DLD1 (cell line): ENCODE data around the gene TRIP4.

Source experiments
- in situ Hi-C: cut with HindIII; loops from 2 replicates; pipeline ENCODE4 v1.10.0; 2017; ENCODE audit warnings: low sequenced_read_pairs

TRIP4 gene

DNA sequence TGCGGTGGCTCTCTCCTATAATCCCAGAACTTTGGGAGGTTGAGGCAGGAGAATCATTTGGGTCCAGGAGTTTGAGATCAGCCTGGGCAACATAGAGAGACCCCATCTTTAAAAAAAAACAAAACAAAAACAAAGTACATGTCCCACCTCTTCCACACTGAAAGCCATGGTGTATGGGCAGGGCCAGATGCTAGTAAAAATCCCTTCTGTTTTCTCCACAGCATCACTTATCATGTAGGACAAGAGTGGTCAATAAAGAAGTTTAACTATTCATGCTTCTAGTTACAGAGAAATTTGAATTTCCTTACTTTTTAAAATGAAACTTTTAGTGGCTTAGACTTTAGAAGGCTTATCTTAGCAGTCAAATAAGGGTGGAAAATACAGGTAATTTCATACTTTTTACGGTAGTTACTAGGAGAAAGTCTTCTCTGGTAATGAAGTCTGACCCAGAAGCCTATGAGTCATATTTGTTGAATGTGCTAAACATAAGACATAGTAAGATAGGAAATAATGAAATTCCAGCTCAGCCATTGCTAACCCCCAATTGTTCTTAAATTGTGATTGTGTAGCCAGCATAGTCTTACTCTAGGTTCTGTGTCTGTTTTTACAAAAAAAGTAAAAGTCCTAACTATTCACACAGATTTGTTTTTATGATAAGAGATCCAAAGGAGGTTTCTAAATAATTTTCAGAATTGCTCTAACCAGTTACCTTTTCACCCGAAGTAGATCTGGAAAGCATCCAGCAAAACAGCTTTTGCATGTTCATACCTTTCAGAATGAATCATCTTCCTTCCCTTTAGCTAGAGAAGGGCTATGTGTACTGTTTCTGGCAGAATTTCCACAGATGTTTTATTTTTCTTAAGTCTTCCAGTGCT, 56.3 kb downstream of the TRIP4 start:
- in situ Hi-C loops: loop anchor here (25.0 kb wide), 1 partner anchor 243 kb away; no protein-coding TSS in a partner anchor

DNA sequence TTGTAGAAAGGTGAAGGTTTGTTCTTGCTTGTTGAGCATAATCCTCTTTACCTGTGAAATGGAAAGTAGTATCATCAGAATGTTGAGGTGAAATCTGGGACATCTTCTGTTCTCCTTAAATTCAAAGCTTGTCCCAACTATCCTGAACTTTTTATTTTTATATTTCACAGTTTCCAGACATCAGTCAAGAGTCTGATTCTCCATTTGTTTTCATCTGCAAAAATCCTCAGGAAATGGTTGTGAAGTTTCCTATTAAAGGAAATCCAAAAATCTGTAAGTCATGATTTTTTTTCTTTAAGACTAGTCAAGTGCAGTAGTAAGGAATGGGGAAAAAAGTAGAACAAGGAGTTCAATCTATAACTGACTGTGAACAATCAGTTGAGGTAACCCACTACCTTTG, 57.2 kb downstream of the TRIP4 start:
- in situ Hi-C loops: loop anchor here (25.0 kb wide), 1 partner anchor 242 kb away; no protein-coding TSS in a partner anchor

DNA sequence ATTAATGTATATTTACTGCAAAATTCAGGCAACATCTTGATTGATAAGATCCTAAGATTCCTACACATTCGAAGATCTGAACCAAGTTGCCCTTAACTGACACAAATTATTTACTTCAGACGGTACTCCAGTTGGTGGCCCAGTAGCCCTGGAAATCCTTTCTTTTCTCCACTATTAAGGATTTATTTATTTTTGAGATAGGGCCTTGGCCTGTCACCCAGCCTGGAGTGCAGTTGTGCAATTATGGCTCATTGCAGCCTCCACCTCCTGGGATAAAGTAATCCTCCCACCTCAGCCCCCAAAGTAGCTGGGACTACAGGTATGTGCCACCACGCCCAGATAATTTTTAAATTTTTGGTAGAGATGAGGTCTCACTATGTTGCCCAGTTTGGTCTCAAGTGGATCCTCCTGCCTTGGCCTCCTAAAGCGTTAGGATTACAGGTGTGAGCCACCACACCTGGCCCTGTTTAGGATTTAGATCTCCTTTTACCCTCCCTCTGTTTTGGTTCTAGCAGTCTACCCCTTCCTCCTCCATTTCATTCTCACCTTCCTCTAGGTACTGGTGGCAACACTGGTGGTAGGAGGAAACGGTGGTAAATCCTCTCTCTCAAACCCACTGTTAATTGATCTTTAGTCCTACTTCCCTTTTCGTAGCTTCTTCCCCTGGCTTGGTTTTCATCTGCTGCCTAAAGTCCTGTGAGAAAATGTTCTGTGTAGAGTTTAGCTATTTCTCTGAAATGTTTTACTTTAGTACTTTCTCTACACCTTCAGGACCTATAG, 60.1 kb downstream of the TRIP4 start:
- in situ Hi-C loops: loop anchor here (25.0 kb wide), 1 partner anchor 240 kb away; no protein-coding TSS in a partner anchor

DNA sequence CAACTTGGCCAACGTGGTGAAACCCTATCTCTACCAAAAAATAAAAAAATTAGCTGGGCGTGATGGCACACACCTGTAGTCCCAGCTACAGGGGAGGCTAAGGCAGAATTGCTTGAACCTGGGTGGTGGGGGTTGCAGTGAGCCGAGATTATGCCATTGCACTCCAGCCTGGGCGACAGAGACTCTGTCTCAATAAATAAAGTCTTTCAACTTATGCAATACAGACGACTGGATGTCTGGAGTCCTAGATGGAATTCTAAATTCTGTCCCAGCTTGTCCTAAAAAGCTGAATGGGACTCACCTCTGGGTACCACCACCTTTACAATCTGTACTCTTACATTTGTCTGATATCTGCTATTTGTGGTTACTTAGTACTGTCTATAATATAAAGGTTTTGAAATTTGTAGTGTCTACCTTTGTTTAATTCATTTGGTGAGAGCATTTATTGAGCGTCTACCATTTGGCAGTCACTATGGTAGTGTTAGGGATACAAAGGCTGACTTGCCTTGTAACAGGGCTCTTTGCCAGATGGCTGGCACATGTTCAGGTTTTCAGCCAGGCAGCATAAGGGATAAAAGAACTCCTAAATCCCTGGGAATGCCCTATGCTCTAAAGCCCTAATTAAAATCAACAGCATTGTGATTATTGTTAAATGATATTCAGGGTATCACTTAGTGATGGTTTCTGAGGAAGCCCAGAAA, 65.5 kb downstream of the TRIP4 start:
- in situ Hi-C loops: no loop called here

DNA sequence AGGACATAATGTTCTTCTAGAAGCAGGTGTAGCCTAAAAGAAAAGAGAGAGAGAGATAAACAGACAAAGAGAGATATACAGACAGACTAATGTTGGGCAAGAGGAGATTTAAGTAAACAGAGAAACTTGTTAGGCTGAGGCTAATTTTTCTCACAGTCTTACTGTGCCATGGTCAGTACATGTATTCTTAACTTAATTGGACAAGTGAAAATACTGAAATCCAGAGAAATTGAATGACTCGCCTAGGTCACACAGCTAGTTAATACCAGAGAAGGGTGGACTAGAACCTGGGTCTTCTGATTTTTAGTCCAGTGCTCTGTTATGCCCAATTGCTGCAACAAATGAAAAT, 66.0 kb downstream of the TRIP4 start:
- in situ Hi-C loops: no loop called here

DNA sequence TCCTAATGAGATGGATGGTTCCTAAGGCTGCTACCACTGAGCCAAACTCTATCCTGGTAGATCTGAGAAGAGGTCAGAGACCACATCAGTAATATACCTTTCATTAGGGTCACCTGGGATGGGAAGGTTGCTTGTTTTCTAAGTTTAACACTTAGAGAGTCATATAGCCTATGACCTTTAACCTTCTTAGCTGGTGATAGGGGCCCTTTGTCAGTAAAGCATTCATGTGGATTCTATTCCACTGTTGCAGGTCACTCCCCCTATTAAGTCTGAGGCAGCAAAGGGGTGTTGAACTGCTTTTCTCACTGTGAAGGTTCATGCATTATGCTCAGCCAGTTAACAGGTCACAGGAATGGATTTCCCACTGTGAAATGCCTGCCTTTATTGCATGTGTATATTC, 66.6 kb downstream of the TRIP4 start:
- in situ Hi-C loops: no loop called here

DNA sequence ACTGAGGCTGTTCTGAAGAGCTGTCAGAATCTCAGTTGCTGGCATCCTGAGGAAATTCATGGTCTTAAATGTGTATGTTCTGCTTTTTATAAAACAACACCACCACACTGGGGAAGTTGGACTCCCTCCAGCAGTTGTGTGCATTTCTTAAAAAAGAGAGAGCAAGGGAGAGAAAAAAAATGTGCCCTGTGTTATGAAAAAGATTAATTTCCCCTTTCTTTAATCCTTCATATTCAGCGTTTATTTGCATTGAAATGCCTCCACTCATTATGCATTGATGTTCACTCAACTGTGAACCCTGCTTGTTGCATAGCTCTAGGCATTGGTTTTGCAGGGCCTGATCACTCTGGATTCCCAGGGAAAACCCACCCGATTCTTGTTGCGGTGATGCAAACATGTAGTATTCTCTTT, 68.3 kb downstream of the TRIP4 start:
- in situ Hi-C loops: no loop called here

DNA sequence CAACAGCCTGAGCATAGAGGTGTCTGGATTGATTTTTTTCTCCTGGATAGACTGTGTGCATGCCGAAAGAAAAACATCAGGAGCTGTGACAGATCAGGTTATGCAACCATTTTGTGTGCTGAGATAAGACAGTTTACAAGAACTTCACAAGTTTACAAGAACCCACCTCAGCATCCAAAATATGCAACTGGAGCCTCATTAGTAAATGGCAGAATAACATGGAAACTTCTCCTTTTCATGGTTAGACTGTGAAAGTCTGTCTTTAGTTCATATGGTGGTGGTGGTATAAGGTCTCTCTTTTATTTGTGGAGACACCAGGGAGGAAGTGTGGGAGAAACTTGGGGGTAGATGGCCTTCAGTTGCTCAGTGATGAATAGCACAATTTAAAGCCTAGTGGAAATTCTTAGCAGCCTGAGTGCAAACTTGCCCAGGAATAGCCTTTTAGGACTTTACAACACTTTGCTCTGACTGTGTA, 69.0 kb downstream of the TRIP4 start:
- in situ Hi-C loops: no loop called here

DNA sequence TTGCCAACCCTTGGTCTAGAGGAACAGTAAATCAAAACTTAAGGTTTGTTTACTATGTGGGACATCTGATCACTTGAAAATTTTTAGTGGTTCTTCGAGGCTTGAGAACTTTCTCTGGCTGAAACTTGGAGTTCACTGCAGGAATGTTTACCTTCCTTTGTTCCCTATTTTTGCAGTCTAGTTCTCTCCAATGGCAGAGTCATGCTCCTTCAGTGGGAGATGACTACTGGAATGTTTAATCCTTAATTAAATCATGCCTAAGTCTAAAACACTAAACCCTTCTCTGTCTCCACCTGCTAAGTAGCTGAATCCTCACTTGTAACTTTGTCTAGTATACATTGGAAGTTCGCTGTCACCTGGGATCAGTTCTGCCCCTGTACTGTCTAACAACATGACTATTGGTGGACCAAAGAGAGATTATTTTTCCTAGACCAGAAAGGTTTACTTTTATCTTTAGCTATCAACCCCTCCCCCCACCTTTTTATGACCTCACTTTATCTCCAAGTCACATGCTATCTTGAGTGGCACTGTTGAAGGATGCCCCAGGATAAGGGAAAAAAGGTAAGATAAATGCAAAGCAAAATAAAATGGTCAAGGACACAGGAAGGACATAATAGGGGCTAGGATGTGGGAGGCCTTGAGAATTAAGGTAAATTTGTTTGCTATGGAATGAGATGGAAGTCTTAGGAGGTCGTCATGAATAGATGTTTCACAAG, 71.6 kb downstream of the TRIP4 start:
- in situ Hi-C loops: no loop called here

DNA sequence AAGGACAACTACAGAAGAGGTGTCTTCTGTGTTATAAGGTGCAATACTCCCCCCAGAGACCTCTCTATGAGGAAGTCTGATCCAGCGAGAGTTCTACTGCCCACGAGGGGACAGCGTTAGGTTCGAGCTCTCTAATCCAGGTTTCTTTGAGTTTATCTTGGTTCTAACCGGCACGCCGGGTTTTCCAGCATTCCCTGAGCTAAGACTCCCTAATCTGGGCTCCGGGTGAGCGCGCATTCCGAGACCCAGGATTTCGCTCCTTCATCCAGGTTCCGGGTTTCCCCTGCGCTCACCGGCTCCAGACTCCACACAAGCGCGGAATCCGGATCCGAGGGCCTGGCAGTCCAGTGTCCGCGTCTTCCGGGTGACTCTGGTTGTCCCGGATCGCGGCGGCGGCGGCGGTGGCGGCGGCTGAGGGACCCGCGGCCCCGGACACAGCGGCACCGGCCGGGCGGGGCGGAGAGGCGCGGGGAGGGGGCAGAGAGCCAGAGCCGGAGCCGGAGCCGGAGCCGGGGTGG, 72.6 kb downstream of the TRIP4 start, which contains the start of gene ZNF609:
ZNF609 (plus strand) TSS at position 373 of the 518 bp plus-strand sequence. CDS start 38,842 bp downstream, outside the sequence.
- in situ Hi-C loops: no loop called here

DNA sequence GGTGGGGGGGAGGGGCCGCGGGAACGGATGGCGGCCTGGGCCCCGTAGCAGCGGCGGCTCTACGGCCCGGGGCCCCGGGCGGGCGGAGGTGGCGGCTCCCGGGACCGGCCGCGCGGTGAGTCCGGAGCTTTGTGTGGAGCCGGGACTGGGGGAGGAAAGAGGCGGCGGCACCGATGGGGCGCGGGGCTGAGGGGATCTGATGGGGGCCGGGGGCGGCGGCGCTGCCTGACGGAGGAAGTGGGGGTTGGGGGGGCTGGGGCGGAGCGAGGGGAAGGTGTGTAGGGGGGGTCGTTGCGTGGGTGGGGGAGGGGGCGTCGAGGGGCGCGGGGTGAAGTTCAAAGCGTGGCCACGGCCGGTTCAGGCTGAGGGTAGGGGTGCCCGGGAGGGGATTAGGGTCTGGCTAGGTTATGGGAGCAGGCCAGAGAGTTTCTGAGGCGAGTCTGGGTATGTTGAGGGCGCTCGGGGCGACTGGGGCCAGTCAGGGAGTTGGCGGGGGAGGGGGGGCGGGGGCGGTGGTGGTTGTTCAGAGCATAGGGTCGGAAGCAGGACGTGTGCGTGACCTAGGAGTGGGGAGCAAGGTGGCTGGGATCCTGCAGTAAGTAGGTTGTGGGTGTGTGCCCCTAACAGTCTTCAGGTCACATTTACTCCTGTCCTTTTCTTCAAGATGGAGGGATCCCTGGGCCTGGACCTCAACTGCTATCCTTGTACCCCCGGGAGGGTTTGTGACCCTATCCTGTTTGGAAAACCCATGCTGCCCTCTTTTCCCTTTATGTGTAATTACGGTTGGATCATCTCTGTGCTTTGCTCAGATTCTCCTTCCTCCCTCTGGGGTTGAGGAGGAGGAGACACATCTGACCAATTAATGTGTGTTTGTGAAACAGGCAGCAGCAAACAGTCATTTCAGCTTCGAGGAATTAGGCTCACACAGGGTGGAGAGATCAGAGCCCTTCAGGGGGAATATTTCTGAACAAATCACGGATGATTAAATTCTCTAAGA, 73.4 kb downstream of the TRIP4 start:
- in situ Hi-C loops: no loop called here

DNA sequence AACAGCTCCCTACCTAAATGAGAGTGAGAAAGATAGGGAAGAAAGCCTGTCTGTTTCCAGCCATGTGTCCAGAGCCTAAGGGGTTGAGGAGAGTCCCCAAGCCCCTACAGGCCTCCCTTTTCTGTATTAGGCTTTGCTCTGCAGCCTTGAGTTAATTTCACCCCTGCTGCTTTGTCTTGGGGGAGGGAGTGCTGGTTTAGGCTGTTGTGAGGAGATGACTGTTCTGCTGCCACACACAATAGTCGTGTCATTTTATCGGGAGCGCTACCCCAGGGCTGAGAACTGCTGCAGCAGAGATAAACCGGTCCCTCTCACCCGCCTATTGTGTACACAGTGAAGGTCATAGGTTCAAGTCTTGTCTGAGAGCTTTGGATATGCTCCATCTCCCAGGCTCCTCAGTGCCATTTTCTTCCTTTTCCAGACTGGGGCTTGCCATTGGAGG, 74.1 kb downstream of the TRIP4 start:
- in situ Hi-C loops: no loop called here

DNA sequence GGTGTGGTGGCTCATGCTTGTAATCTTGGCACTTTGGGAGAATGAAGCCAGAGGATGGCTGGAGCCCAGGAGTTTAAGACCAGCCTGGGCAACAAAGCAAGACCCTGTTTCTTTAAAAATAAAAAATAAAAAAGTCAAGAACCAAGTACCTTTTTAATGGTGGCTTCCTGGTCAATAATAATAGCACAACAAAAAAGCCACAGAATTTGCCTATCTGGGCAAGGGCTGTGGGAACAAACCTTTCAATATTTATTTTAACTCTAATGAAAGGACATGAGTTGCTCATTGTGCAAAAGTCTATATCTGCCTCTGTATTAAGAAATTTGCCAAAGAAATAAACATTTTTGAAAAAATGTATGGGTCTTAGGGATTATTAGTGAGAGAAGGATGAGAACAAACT, 74.9 kb downstream of the TRIP4 start:
- in situ Hi-C loops: no loop called here

DNA sequence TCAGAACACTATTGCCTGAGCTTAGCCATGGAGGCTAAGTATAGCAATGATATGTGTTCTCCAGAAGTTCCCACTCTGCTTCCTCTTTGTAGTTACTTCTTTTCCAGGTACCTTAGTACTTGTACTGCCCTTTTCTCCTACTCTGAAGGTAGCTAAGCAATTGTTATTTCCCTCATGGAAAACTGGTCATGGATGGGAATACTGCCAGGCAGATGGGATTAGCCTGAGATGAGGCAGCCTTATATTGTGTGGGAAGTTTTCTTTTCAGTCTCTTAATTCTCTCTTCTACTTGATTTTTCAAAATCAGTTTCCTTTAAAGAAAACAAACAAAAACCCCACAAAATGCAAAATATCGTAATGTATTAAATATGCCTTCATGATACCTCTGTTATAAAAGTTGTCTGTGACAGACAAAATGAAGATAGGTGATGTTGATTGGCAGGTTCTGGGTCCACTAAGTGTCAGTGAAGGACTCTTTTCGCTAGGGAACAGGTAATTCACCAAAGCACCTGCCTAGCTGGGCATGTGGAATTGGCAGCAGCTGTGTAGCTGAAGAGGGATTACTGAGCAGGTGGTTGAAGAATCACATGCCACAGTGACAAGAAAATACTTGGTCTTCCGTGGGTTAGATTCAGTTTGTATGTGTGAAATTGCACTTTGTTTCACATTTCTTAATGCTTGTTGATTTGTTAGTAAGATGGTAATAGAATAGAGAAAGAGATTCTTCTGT, 76.8 kb downstream of the TRIP4 start:
- in situ Hi-C loops: no loop called here

DNA sequence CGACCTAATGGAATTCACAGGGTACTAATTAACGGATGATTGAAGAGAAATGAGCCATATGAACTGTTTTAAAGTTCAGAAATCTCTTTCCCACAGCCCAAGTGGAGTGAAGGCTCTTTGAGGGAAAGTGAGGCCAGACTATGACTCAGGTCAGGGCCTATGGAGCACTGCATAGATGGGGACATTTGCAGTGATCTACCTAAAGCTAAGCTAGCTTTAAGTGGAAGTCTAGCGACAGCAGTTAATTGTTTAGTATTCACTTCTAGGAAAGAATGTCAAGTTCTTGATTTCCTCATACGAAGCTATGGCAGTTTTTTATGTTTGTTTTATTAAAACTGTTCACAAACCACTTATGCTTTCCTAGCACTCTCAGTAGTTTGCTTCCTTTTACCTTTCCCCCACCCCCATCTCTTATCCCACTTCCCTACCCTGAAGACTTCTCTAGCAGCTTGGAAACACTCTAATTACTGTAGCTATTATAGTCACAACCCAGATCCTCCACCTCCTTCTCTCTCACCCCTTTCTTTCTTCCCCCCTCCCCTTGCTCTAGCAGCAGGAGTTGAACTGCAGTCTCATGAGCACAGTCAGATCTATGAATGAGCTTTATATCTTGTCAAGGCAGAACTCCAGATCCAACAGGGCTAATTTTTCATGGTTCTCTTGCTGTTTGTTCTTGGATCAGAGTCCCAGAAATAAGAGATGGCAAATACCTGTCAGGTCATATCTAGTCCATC, 78.9 kb downstream of the TRIP4 start:
- in situ Hi-C loops: no loop called here

DNA sequence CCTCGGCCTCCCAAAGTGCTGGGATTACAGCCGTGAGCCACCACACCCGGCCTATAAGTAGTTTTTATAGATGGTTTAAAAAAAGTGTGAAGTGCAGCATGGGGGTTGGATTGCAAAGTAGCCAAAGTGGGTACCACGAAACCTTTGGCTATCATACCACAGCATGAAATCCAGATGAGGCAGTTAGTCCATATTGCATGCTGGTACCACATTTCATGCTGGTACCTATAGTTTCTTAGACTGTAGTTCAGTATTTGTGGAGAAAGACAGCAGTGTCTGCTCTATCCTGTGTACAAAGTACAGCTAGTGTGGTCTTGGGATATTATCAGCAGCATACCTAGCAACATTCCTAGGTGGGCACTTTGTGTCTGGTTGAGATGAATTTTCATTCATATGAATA, 84.5 kb downstream of the TRIP4 start:
- in situ Hi-C loops: no loop called here

DNA sequence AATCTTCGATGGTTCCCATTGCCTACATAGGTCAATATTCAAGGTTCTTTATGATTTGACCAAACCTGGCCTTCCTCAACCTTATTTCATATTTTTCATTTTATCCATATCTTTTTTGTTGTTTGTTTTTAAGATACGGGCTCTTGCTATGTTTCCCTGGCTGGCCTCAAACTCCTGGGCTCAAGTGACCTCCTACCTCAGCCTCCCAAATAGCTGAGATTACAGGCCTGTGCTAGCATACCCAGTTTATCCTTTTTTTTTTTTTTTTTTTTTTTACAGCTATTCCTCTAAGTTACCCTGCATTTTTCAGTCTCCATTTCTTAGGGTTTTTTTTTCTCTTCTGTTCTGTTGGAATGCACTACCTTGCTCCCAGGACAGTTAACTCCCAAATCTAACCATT, 87.2 kb downstream of the TRIP4 start:
- in situ Hi-C loops: no loop called here

DNA sequence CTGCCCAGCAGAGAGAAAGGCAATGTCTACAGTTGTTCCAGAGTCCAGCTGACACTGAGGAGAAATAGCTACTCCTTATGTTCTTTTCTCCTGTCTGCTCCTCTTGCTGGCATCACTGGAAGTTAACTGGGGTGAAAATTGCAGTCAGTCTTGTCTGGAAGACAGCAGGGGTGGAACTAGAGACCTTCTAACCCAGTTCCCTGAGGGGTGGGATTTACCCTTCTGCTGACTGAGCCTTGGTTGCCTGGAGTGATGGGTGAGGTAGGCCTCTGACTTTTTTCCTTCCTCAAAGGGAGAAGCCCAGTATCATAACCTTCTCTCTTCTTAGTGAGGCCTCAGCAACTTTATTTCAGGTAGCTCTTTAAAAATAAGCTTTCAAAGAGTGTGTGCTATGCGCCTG, 88.9 kb downstream of the TRIP4 start:
- in situ Hi-C loops: no loop called here
